SK-N-SH treated with all-trans-retinoic acid at 6 μM for 48 hours (cell line): ENCODE measurements around the gene PAQR6.
A peak's percentile ranks its signal among the peaks of the same experiment; 100 is the strongest.

Experiments
- ATAC-seq: fragments of 200-7000 bp; cut with Tn5 transposase; 3 replicates; pipeline ENCODE4 v1.9.1; 2020; ENCODE audit warnings: mild to moderate bottlenecking, moderate library complexity
- ARNTL ChIP-seq: fragments of 450-650 bp; formaldehyde crosslinking; IDR thresholded peaks from 2 replicates; pipeline ENCODE4 v1.5.0; 2020; ENCODE audit warnings: low read depth, mild to moderate bottlenecking, moderate library complexity, borderline replicate concordance
- BACH2 ChIP-seq: fragments of 250-450 bp; sonication (Bioruptor Pico); IDR thresholded peaks from 2 replicates; pipeline ENCODE4 v1.9.0; 2021; ENCODE audit warnings: mild to moderate bottlenecking, borderline replicate concordance
- CSDC2 ChIP-seq: fragments of 250-450 bp; sonication (Bioruptor Pico); IDR thresholded peaks from 2 replicates; pipeline ENCODE4 v1.5.0; 2020; ENCODE audit warnings: mild to moderate bottlenecking, moderate library complexity
- ESRRG ChIP-seq: fragments of 250-450 bp; sonication (Bioruptor Pico); IDR thresholded peaks from 2 replicates; pipeline ENCODE4 v1.6.1; 2021; ENCODE audit warnings: mild to moderate bottlenecking
- GLIS3 ChIP-seq: fragments of 250-450 bp; sonication (Bioruptor Pico); IDR thresholded peaks from 2 replicates; pipeline ENCODE4 v1.5.0; 2020; ENCODE audit warnings: mild to moderate bottlenecking, moderate library complexity
- ISL1 ChIP-seq: fragments of 250-450 bp; sonication (Bioruptor Pico); IDR thresholded peaks from 2 replicates; pipeline ENCODE4 v2.1.2; 2022; ENCODE audit warnings: mild to moderate bottlenecking, moderate library complexity
- OSR1 ChIP-seq: fragments of 250-450 bp; sonication (Bioruptor Pico); IDR thresholded peaks from 2 replicates; pipeline ENCODE4 v1.8.0; 2022; ENCODE audit warnings: moderate library complexity, mild to moderate bottlenecking, inconsistent platforms
- RARB ChIP-seq: fragments of 250-450 bp; sonication (Bioruptor Pico); IDR thresholded peaks from 2 replicates; pipeline ENCODE4 v1.8.0; 2021; ENCODE audit warnings: mild to moderate bottlenecking, moderate library complexity
- SNAI2 ChIP-seq: fragments of 250-450 bp; sonication (Bioruptor Pico); IDR thresholded peaks from 2 replicates; pipeline ENCODE4 v1.5.0; 2020; ENCODE audit warnings: mild to moderate bottlenecking, moderate library complexity
- TCF4 ChIP-seq: fragments of 250-450 bp; sonication (Bioruptor Pico); IDR thresholded peaks from 2 replicates; pipeline ENCODE4 v1.8.0; 2021; ENCODE audit warnings: mild to moderate bottlenecking, moderate library complexity, borderline replicate concordance
- TOX ChIP-seq: fragments of 250-450 bp; sonication (Bioruptor Pico); IDR thresholded peaks from 2 replicates; pipeline ENCODE4 v1.8.0; 2021; ENCODE audit warnings: mild to moderate bottlenecking, moderate library complexity, borderline replicate concordance
- ZC3H10 ChIP-seq: fragments of 250-450 bp; sonication (Bioruptor Pico); IDR thresholded peaks from 2 replicates; pipeline ENCODE4 v1.5.1; 2021; ENCODE audit warnings: mild to moderate bottlenecking, moderate library complexity
- ZFP30 ChIP-seq: fragments of 450-650 bp; formaldehyde crosslinking; IDR thresholded peaks from 2 replicates; pipeline ENCODE4 v1.5.0; 2022; ENCODE audit warnings: mild to moderate bottlenecking, moderate library complexity
- ZNF565 ChIP-seq: fragments of 450-650 bp; formaldehyde crosslinking; conservative IDR thresholded peaks from 2 replicates; pipeline ENCODE4 v1.5.0; 2020; ENCODE audit warnings: low read depth, mild to moderate bottlenecking, moderate library complexity
- ZNF70 ChIP-seq: fragments of 450-650 bp; formaldehyde crosslinking; IDR thresholded peaks from 2 replicates; pipeline ENCODE4 v1.5.0; 2020; ENCODE audit warnings: mild to moderate bottlenecking, moderate library complexity
- ZNF8 ChIP-seq: fragments of 450-650 bp; formaldehyde crosslinking; IDR thresholded peaks from 2 replicates; pipeline ENCODE4 v1.5.0; 2020; ENCODE audit warnings: mild to moderate bottlenecking, moderate library complexity
- TF ChIP-seq, protein P1 (sequence below): fragments of 250-450 bp; sonication (Bioruptor Pico); IDR thresholded peaks from 2 replicates; pipeline ENCODE4 v1.8.0; 2020; ENCODE audit warnings: mild to moderate bottlenecking, moderate library complexity, borderline replicate concordance
- TF ChIP-seq, protein P2 (sequence below): fragments of 250-450 bp; sonication (Bioruptor Pico); IDR thresholded peaks from 2 replicates; pipeline ENCODE4 v1.8.0; 2021; ENCODE audit warnings: low read depth, mild to moderate bottlenecking, moderate library complexity, borderline replicate concordance
- TF ChIP-seq, protein P3 (sequence below): fragments of 250-450 bp; sonication (Bioruptor Pico); IDR thresholded peaks from 2 replicates; pipeline ENCODE4 v1.5.1; 2021; ENCODE audit warnings: mild to moderate bottlenecking, moderate library complexity
- TF ChIP-seq, protein P4 (sequence below): fragments of 250-450 bp; sonication (Bioruptor Pico); IDR thresholded peaks from 2 replicates; pipeline ENCODE4 v1.5.1; 2020; ENCODE audit warnings: low read depth, mild to moderate bottlenecking, moderate library complexity
- TF ChIP-seq, protein P5 (sequence below): fragments of 250-450 bp; sonication (Bioruptor Pico); IDR thresholded peaks from 2 replicates; pipeline ENCODE4 v1.5.0; 2020; ENCODE audit warnings: mild to moderate bottlenecking, moderate library complexity

PAQR6 gene

DNA sequence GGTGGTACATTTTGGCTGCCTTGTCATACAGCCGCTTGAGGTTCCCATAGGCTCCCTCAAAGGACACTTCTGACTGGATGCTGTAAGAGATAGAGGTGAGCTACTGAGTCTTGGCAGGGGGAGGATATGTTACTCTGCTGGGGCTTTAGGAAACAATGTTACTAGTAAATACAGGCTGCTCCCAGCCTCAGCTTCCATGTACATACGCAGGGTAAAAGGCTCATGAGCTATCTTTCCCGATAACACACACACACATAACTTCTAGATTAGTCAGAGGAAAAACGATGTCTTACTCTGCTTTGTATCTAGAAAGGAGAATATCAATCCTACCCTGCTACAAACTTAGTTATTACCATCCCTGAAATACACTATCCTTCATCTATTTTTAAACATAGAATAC lies 20.5 kb upstream of the PAQR6 start:
- TF ChIP-seq BACH2 (CRISPR knock-in tag), result no peak
- no peak for TF ChIP-seq ZFP30 (CRISPR knock-in tag)
- no peak for TF ChIP-seq ARNTL (CRISPR knock-in tag)
- ATAC-seq, result peak; percentile 48

DNA sequence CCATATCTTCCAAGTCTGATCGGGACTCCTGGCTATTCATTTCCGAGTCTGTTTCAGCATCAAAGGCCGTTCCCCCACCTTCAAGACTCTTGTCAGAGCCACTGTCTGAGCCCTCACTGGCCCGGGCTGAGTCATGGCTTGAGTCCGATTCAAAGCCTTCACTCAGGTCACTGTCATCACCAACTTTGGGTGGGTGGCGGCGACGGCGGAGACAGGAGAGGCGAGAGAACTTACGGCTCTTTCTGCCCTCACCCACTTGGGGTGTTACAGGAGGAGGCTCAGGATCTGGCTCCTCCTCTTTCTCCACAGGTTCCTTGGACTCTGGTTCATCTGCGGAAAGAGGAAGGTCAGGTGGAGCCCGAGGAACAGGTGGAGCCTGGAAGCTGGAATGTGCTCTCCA lies 18.2 kb upstream of the PAQR6 start:
- no peak for TF ChIP-seq ESRRG (CRISPR knock-in tag)
- TF ChIP-seq ZFP30 (CRISPR knock-in tag), result no peak
- no peak for TF ChIP-seq ARNTL (CRISPR knock-in tag)
- TF ChIP-seq, protein P1, sequence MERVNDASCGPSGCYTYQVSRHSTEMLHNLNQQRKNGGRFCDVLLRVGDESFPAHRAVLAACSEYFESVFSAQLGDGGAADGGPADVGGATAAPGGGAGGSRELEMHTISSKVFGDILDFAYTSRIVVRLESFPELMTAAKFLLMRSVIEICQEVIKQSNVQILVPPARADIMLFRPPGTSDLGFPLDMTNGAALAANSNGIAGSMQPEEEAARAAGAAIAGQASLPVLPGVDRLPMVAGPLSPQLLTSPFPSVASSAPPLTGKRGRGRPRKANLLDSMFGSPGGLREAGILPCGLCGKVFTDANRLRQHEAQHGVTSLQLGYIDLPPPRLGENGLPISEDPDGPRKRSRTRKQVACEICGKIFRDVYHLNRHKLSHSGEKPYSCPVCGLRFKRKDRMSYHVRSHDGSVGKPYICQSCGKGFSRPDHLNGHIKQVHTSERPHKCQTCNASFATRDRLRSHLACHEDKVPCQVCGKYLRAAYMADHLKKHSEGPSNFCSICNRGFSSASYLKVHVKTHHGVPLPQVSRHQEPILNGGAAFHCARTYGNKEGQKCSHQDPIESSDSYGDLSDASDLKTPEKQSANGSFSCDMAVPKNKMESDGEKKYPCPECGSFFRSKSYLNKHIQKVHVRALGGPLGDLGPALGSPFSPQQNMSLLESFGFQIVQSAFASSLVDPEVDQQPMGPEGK (CRISPR knock-in tag), result no peak
- no peak for TF ChIP-seq TCF4 (CRISPR knock-in tag)
- TF ChIP-seq RARB (CRISPR knock-in tag), result no peak
- TF ChIP-seq, protein P2, sequence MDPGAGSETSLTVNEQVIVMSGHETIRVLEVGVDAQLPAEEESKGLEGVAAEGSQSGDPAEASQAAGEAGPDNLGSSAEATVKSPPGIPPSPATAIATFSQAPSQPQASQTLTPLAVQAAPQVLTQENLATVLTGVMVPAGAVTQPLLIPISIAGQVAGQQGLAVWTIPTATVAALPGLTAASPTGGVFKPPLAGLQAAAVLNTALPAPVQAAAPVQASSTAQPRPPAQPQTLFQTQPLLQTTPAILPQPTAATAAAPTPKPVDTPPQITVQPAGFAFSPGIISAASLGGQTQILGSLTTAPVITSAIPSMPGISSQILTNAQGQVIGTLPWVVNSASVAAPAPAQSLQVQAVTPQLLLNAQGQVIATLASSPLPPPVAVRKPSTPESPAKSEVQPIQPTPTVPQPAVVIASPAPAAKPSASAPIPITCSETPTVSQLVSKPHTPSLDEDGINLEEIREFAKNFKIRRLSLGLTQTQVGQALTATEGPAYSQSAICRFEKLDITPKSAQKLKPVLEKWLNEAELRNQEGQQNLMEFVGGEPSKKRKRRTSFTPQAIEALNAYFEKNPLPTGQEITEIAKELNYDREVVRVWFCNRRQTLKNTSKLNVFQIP (CRISPR knock-in tag), result no peak
- TF ChIP-seq, protein P3, sequence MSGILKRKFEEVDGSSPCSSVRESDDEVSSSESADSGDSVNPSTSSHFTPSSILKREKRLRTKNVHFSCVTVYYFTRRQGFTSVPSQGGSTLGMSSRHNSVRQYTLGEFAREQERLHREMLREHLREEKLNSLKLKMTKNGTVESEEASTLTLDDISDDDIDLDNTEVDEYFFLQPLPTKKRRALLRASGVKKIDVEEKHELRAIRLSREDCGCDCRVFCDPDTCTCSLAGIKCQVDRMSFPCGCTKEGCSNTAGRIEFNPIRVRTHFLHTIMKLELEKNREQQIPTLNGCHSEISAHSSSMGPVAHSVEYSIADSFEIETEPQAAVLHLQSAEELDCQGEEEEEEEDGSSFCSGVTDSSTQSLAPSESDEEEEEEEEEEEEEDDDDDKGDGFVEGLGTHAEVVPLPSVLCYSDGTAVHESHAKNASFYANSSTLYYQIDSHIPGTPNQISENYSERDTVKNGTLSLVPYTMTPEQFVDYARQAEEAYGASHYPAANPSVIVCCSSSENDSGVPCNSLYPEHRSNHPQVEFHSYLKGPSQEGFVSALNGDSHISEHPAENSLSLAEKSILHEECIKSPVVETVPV (CRISPR knock-in tag), result no peak
- TF ChIP-seq ZC3H10 (CRISPR knock-in tag), result no peak
- no peak for TF ChIP-seq GLIS3 (CRISPR knock-in tag)
- no peak for TF ChIP-seq ZNF8 (CRISPR knock-in tag)
- no peak for TF ChIP-seq ZNF565
- TF ChIP-seq, protein P4, sequence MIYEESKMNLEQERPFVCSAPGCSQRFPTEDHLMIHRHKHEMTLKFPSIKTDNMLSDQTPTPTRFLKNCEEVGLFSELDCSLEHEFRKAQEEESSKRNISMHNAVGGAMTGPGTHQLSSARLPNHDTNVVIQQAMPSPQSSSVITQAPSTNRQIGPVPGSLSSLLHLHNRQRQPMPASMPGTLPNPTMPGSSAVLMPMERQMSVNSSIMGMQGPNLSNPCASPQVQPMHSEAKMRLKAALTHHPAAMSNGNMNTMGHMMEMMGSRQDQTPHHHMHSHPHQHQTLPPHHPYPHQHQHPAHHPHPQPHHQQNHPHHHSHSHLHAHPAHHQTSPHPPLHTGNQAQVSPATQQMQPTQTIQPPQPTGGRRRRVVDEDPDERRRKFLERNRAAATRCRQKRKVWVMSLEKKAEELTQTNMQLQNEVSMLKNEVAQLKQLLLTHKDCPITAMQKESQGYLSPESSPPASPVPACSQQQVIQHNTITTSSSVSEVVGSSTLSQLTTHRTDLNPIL (CRISPR knock-in tag), result no peak
- no peak for TF ChIP-seq SNAI2
- no peak for TF ChIP-seq TOX (CRISPR knock-in tag)
- TF ChIP-seq, all 23 proteins: peak for 0
- ATAC-seq, result no peak

DNA sequence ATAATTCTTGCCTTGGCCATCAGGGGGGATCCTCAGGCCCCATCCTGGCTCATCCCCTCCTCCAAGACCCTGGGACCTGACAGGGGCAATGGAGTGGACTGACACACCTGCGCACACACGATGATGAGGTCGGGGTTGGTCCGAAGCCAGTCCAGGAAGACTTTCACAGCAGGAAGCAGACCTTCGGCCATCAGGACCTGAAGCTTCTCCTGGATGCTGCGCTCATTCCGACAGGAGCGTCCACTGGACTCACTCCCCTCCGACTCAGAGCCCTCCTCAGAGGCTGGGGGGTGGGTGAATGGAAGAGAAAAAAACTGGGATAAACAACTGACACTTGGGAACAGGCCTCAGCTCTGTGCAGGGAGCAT lies 15.4 kb upstream of the PAQR6 start:
- ATAC-seq, result peak; percentile 9
- TF ChIP-seq ZNF8 (CRISPR knock-in tag) (no peak), ZNF70 (CRISPR knock-in tag) (no peak), RARB (CRISPR knock-in tag) (no peak), ISL1 (CRISPR knock-in tag) (no peak), TCF4 (CRISPR knock-in tag) (no peak), OSR1 (CRISPR knock-in tag) (no peak), GLIS3 (CRISPR knock-in tag) (no peak), CSDC2 (CRISPR knock-in tag) (no peak), SNAI2 (no peak), ZC3H10 (CRISPR knock-in tag) (no peak)
- TF ChIP-seq, protein P3 (CRISPR knock-in tag), result no peak
- TF ChIP-seq, protein P1 (CRISPR knock-in tag), result no peak
- TF ChIP-seq, protein P5, sequence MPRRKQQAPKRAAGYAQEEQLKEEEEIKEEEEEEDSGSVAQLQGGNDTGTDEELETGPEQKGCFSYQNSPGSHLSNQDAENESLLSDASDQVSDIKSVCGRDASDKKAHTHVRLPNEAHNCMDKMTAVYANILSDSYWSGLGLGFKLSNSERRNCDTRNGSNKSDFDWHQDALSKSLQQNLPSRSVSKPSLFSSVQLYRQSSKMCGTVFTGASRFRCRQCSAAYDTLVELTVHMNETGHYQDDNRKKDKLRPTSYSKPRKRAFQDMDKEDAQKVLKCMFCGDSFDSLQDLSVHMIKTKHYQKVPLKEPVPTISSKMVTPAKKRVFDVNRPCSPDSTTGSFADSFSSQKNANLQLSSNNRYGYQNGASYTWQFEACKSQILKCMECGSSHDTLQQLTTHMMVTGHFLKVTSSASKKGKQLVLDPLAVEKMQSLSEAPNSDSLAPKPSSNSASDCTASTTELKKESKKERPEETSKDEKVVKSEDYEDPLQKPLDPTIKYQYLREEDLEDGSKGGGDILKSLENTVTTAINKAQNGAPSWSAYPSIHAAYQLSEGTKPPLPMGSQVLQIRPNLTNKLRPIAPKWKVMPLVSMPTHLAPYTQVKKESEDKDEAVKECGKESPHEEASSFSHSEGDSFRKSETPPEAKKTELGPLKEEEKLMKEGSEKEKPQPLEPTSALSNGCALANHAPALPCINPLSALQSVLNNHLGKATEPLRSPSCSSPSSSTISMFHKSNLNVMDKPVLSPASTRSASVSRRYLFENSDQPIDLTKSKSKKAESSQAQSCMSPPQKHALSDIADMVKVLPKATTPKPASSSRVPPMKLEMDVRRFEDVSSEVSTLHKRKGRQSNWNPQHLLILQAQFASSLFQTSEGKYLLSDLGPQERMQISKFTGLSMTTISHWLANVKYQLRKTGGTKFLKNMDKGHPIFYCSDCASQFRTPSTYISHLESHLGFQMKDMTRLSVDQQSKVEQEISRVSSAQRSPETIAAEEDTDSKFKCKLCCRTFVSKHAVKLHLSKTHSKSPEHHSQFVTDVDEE, result no peak
- TF ChIP-seq, all 23 proteins: peak for 0
